Stimulated activated naive CD4-positive, alpha-beta T cell treated with Interleukin-2 at 50 U/mL for 16 hours (primary cell): ENCODE measurements around the gene RPL13A.
"Not testable (repeated sequence)": the region's sequence is repeated elsewhere in the genome, so short reads cannot be mapped to it uniquely, and the experiment has no call there.

Experiments
- DNase-seq: peaks from one replicate; lab custom pipeline; 2025; lab: John Stamatoyannopoulos, UW

RPL13A gene

GRCh38 chr19:49456326-49456725 is 31.1 kb upstream of the RPL13A start:
- no peak for DNase-seq

DNA sequence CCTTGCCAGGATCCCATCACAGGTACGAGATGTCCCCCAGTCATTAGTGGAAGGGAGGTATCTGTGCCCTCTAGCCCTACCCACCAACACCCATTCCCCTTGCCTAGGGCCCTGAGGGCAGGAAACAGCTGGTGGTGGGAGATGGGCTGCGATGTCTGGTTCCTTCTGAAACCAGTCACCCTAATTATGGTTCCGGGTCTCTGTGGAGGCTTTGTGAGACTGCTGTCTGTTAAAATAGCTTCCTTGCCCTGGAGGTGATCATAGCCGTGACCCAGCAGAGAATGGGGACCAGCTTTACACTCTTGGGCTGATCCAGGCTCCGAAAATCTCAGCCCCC is 28.9 kb upstream of the RPL13A start:
- no peak for DNase-seq

GRCh38 chr19:49459388-49459787 is 28.0 kb upstream of the RPL13A start:
- no peak for DNase-seq

GRCh38 chr19:49461130-49461529 is 26.3 kb upstream of the RPL13A start:
- DNase-seq = not testable (repeated sequence)

- DNase-seq = no peak
Measured at GRCh38 chr19:49461656-49462055, 25.8 kb upstream of the RPL13A start.

GRCh38 chr19:49462492-49462891 is 24.9 kb upstream of the RPL13A start:
- DNase-seq = no peak

- DNase-seq = no peak
Measured at GRCh38 chr19:49463960-49464740, 23.3 kb upstream of the RPL13A start.

DNA sequence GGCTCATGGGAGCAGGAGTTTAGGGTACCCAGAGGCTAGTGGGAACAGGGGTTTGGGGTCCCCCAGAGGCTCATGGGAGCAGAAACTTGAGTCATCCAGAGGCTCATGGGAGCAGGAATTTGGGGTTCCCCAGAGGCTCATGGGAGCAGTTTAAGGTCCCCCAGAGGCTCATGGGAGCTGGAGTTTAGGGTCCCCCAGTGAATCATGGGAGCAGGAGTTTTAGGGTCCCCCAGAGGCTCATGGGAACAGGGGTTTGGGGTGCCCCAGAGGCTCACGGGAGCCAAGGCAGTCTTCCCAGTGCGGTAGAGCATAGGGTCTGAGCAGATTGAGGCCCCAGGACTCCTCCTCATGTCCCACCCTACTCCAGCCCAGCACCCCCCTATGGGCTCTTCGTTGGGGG is 22.0 kb upstream of the RPL13A start:
- no peak for DNase-seq

DNA sequence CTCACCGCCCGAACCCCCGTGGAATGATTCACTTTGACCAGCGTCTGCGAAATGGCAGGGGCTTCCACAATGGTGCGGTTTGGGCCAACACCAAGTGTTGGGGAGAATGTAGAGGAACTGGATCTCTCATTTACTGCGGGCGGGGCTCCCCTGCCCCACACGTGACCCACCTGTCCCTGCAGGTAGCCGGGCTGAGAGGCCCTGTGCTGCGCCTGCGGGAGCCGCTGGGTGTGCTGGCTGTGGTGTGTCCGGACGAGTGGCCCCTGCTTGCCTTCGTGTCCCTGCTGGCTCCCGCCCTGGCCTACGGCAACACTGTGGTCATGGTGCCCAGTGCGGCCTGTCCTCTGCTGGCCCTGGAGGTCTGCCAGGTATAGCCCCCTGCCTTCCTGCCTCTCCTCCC is 19.2 kb upstream of the RPL13A start:
- DNase-seq = no peak

DNA sequence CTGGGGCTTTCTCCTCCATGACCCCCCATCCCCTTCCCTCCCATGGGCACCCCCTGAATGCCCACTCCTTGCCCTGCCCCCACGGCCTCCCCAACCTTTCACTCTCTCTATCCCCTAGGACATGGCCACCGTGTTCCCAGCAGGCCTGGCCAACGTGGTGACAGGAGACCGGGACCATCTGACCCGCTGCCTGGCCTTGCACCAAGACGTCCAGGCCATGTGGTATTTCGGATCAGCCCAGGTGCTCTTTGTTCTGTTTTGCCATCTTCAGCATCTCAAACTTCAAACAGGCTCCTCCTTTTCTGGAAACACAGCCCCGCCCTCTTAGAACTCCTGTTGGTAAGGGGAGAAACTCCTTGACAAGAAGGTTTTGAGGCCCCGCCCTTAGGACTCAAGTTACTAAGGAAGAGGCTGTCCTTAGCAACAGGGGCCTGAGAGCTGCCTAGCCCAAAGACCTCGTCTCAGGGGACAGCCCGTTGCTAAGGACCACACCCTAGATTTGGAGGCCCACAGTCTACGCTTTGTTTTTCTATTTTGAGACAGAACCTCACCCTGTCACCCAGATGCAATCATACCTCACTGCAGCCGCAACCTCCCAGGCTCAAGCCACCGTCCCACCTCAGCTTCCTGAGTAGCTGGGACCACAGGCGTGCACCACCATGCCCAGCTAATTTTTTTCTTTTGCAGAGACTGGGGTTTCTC is 18.5 kb upstream of the RPL13A start:
- DNase-seq = peak; percentile 85

GRCh38 chr19:49469828-49470614 is 17.4 kb upstream of the RPL13A start:
- DNase-seq = peak; percentile 69

DNA sequence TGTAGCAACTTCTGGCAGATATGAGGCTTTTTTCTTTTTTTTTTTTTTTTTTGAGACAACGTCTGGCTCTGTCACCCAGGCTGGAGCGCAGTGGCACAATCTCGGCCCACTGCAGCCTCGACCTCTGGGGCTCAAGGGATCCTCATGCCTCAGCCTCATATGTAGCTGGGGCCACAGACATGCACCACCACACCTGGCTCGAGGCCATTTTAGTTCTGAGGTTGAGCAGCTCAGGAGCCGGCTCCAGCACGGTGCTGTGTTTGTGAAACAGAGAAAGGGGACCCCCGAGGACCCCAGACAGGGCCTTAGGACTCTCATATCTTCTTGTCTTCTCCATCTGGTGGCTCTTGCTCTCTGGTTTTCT is 16.8 kb upstream of the RPL13A start:
- no peak for DNase-seq

DNA sequence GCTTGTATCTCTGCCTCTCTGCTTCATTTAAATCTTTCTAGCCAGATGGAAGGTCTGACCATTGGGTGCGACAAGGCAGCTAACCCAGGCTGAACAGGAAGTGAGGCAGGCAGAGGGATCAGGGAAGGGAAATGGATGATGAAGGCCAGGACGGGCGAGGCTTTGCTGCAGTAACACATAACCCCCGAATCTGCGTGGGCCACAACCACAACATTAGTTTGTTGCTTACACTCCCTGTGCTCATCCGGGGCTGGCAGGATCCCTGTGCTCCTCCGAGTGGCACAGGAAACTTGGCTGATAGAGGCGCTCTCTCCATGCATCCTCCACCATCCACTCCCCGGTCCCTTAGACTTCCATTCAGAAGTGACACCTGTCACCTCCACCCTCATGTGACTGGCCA is 14.5 kb upstream of the RPL13A start:
- no peak for DNase-seq

GRCh38 chr19:49473501-49473867 is 13.9 kb upstream of the RPL13A start:
- not testable (repeated sequence) for DNase-seq

GRCh38 chr19:49473868-49474541 is 13.4 kb upstream of the RPL13A start, which contains the start of gene FLT3LG:
TSS of gene FLT3LG (plus strand) at chr19:49474215. CDS start at chr19:49474640, 425 bp downstream.
- peak; percentile 91 for DNase-seq

DNA sequence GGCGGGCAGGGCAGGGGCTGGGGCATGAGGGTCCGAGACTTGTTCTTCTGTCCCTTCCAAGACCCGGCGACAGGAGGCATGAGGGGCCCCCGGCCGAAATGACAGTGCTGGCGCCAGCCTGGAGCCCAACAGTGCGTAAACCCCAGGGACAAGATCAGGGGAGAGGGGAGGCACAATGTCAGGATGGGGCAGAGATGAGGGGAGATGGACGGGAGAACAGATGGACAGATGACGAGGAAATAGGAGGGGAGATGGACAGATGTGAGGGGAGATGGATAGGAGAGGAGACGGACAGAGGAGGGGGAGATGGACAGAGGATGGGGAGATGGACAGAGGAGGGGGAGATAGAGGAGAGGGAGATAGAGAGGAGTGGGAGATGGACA is 12.9 kb upstream of the RPL13A start:
- no peak for DNase-seq

DNA sequence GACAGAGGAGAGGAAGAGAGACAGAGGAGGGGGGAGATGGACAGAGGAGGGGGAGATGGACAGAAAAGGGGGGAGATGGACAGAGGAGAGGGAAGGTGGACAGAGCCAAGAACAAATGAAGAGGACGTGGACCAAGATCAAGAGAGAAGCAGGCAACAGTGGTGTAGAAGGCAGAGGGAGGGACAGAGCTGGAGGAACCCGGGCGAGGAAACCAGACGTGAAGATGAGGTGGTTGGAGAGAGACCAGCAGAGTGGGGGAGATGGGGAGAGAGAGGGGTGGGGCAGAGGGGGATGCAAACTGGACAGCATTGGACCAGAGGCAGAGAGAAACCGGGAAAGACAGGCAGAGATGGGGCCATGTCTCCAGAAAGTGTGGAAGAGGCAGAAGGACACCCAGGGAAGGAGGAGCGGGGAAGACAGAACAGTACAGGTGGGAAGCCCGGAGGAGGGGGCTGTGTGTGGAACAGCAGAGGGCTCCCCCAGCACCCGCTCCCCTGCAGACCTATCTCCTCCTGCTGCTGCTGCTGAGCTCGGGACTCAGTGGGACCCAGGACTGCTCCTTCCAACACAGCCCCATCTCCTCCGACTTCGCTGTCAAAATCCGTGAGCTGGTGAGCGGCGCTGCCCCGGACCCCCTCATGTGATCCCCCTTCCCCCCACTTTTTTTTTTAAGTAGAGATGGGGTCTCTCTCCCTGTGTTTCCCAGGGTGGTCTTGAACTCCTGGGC is 12.1 kb upstream of the RPL13A start:
- no peak for DNase-seq

DNA sequence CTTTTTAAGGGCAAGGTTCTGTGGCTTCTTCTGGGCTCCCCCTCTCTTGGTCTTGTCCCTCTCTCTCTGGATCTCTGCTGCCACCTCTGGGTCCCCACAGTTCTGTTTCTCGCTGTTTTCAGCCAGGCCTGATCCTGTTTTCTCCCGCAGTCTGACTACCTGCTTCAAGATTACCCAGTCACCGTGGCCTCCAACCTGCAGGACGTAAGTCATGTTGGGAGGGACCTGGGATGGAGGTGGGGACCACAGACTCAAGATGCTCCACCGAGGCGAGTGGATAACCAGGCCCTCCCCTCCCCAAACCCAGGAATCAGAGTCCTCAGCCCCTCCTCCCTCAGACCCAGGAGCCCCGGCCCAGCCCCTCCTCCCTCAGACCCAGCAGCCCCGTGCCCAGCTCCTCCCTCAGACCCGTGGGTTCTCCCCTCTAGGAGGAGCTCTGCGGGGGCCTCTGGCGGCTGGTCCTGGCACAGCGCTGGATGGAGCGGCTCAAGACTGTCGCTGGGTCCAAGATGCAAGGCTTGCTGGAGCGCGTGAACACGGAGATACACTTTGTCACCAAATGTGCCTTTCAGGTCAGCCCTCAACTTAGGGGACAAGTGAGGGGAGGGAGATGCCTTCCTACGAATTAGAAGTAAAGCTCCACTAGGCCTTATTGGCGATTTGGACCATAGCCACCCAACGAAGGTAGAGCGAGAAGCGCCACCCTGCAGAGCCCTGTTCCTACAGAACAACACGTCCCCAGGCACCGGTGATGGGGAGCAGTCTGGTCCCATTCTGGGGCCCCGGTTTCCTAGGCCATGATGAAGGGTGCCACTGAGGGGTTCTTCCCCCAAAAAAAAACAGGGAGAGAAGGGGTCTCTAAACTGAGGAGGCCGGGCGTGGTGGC is 11.2 kb upstream of the RPL13A start:
- peak; percentile 77 for DNase-seq

DNA sequence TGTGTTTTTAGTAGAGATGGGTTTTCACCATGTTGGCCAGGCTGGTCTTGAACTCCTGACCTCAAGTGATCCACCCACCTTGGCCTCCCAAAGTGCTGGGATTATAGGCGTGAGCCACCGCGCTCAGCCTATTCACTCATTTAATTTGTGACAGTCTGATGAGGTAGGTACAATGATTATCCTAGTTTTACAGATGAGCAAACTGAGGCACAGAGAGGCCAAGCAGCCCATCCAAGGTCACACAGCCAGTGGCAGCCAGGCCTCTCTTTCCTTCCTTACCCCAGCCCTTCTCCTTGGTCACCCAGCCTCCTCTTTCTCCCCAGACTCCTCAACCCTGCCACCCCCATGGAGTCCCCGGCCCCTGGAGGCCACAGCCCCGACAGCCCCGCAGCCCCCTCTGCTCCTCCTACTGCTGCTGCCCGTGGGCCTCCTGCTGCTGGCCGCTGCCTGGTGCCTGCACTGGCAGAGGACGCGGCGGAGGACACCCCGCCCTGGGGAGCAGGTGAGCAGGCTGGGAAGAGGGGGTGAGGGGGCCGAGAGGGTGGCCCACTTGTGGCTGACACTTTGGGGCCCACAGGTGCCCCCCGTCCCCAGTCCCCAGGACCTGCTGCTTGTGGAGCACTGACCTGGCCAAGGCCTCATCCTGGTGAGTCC is 7.3 kb upstream of the RPL13A start:
- no peak for DNase-seq

DNA sequence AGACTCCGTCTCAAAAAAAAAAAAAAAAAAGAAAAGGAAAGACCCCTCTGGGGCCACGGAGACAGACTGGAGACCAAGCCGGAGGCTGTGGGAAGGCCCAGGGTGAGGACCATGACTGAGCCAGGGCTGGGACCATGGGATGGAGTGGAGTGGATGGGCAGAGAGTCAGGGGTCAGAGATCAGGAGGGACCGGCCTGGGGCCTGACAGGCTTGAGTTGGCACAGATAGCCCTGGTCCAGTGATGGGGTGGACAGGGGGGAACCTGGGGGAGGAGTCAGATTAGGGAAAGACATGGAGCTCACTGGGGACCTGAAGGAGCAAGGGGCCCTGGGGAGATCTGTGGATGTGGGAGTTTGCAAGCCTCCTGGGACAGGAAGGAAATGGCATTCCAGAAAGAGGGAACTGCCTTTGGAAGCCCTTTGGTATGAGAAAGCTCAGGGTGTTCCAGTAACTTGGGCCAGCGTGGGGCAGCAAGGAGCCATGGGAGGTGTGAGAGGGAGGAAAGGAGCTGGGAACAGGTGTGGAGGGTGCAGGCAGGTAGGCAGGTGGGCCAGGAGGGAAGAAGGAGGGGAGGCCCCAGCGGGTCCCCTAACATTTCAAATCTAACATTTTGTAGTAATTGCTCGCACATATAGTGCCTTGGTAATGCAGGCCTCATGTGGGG is 6.3 kb upstream of the RPL13A start:
- no peak for DNase-seq
